Activated CD4-positive, alpha-beta T cell treated with anti-CD3 and anti-CD28 coated beads, Interleukin-2, Interleukin-6, amounts not matched to agents 100 ng/mL and 50 ng/mL, durations not matched to agents 16 hours and 8 hours (primary cell): ENCODE results near the gene ZFYVE28.
"Not testable (repeated sequence)": the region's sequence is repeated elsewhere in the genome, so short reads cannot be mapped to it uniquely, and the experiment has no call there.

Experiments used
- DNase-seq: peaks from one replicate; pipeline ENCODE4 v3.0.0-alpha.2; 2020

ZFYVE28 gene

GRCh38 chr4:2283199-2283711 lies 135.2 kb downstream of the ZFYVE28 start:
- DNase-seq, result no peak

GRCh38 chr4:2281575-2282343 lies 136.7 kb downstream of the ZFYVE28 start:
- DNase-seq, result peak; percentile 77

GRCh38 chr4:2280531-2281300 lies 137.7 kb downstream of the ZFYVE28 start:
- no peak for DNase-seq

- DNase-seq, result no peak
Measured at GRCh38 chr4:2277956-2278355, 140.5 kb downstream of the ZFYVE28 start.

GRCh38 chr4:2276581-2277325 lies 141.7 kb downstream of the ZFYVE28 start:
- DNase-seq, result no peak

- DNase-seq, result no peak
Measured at GRCh38 chr4:2275546-2276251, 142.7 kb downstream of the ZFYVE28 start.

GRCh38 chr4:2275044-2275397 lies 143.4 kb downstream of the ZFYVE28 start:
- DNase-seq, result not testable (repeated sequence)

- DNase-seq, result no peak
Measured at GRCh38 chr4:2274320-2275043, 144.0 kb downstream of the ZFYVE28 start.

GRCh38 chr4:2273657-2274319 lies 144.7 kb downstream of the ZFYVE28 start:
- DNase-seq, result no peak

GRCh38 chr4:2273221-2273620 lies 145.2 kb downstream of the ZFYVE28 start:
- DNase-seq, result no peak

- no peak for DNase-seq
Measured at GRCh38 chr4:2272828-2273120, 145.7 kb downstream of the ZFYVE28 start.

GRCh38 chr4:2272026-2272827 lies 146.2 kb downstream of the ZFYVE28 start:
- no peak for DNase-seq

GRCh38 chr4:2271279-2272025 lies 147.0 kb downstream of the ZFYVE28 start:
- no peak for DNase-seq

- no peak for DNase-seq
Measured at GRCh38 chr4:2270341-2271165, 147.9 kb downstream of the ZFYVE28 start.

GRCh38 chr4:2269618-2270163 lies 148.8 kb downstream of the ZFYVE28 start:
- no peak for DNase-seq

- no peak for DNase-seq
Measured at GRCh38 chr4:2269206-2269531, 149.3 kb downstream of the ZFYVE28 start.

- no peak for DNase-seq
Measured at GRCh38 chr4:2268357-2269205, 149.9 kb downstream of the ZFYVE28 start.

GRCh38 chr4:2267841-2268240 lies 150.6 kb downstream of the ZFYVE28 start:
- DNase-seq, result no peak
